Smooth muscle cell (in vitro differentiated cells): ENCODE results near the gene UBA3. TPM values are rescaled to one million over a fixed set of nuclear protein-coding genes. Genes with fewer than 3 reads are reported as not detected.

ENCODE experiments used
- DNase-seq: peaks from one replicate; lab custom pipeline; 2025; ENCODE audit not compliant: unreplicated experiment; lab: John Stamatoyannopoulos, UW
- H2AFZ ChIP-seq: fragments of 200-600 bp; sonication (generic); 2 replicates; pipeline ENCODE4 v1.6.0; 2016; ENCODE audit warnings: antibody characterized with exemption, low read depth, mild to moderate bottlenecking
- H3F3A ChIP-seq: fragments of 200-600 bp; sonication (generic); 2 replicates; pipeline ENCODE4 v1.6.0; 2017; ENCODE audit warnings: antibody characterized with exemption, low read depth
- H3K27ac ChIP-seq: fragments of 200-600 bp; sonication (generic); 2 replicates; pipeline ENCODE4 v1.5.1; 2016; ENCODE audit warnings: low read depth, mild to moderate bottlenecking
- H3K27me3 ChIP-seq: fragments of 200-600 bp; sonication (generic); 2 replicates; pipeline ENCODE4 v1.6.1; 2016; ENCODE audit warnings: low read depth, mild to moderate bottlenecking
- H3K36me3 ChIP-seq: fragments of 200-600 bp; sonication (generic); 2 replicates; pipeline ENCODE4 v1.5.1; 2016; ENCODE audit warnings: low read depth
- H3K4me1 ChIP-seq: fragments of 200-600 bp; sonication (generic); 2 replicates; pipeline ENCODE4 v1.5.1; 2016; ENCODE audit warnings: low read depth
- H3K4me2 ChIP-seq: fragments of 200-600 bp; sonication (generic); 2 replicates; pipeline ENCODE4 v1.6.0; 2016; ENCODE audit warnings: mild to moderate bottlenecking
- H3K4me3 ChIP-seq: fragments of 200-600 bp; sonication (generic); 2 replicates; pipeline ENCODE4 v1.5.1; 2016; ENCODE audit warnings: mild to moderate bottlenecking
- H3K79me2 ChIP-seq: fragments of 200-600 bp; sonication (generic); 2 replicates; pipeline ENCODE4 v1.6.0; 2016; ENCODE audit warnings: low read depth, mild to moderate bottlenecking
- H3K9ac ChIP-seq: fragments of 200-600 bp; sonication (generic); 2 replicates; pipeline ENCODE4 v1.6.0; 2016; ENCODE audit warnings: low read depth
- H3K9me3 ChIP-seq: fragments of 200-600 bp; sonication (generic); replicated peaks from 2 replicates; pipeline ENCODE4 v1.5.1; 2016; ENCODE audit warnings: low read depth
- H4K20me1 ChIP-seq: fragments of 200-600 bp; sonication (generic); 2 replicates; pipeline ENCODE4 v1.6.0; 2016; ENCODE audit warnings: low read depth
- CTCF ChIP-seq: fragments of 200-600 bp; sonication (generic); IDR thresholded peaks from 2 replicates; pipeline ENCODE4 v1.5.1; 2017; ENCODE audit warnings: borderline replicate concordance, mild to moderate bottlenecking, antibody characterized with exemption; ENCODE audit not compliant: insufficient read depth, poor library complexity, severe bottlenecking
- WGBS: methylation state at CpG from one replicate; pipeline ENCODE4 v1.1.7; 2016; ENCODE audit warnings: low lambda C conversion rate; 5-methylcytosine and 5-hydroxymethylcytosine counted together
- polyA plus RNA-seq: library from polyadenylated mRNA; unstranded; fragments of >200 nt; fragmentation: Nextera tagmentation; extraction: Ambion mirVana; gene quantifications from 2 replicates; pipeline ENCODE4 v1.2.1, GENCODE V29; 2016
- total RNA-seq: library from RNA; depleted of rRNA; stranded (reverse); fragments of >200 nt; gene quantifications from 2 replicates; pipeline ENCODE4 v1.2.3, GENCODE V29; 2014

UBA3 gene
- total and polyA plus RNA-seq, 2 experiments from 2014 or later: 47.5 to 71.2 TPM

- Histone ChIP-seq H3K79me2 (no peaks in the 10 kb centered on the region), H3K36me3 (peaks cover 20% of the 10 kb centered on the region)
Observed at GRCh38 chr3:69020424-69020823, 59.7 kb downstream of the UBA3 start.

GRCh38 chr3:69016901-69017300 is 63.3 kb downstream of the UBA3 start:
- no peak overlapping the region for H3K9ac ChIP-seq
- peaks cover 32% of the 10 kb centered on the region for H3F3A ChIP-seq
- 98% methylated on average over 2 of the region's 2 CpGs for WGBS

More at GRCh38 chr3:69020424-69020823, 59.7 kb downstream of the UBA3 start:
- DNase-seq: no peak
- Histone ChIP-seq H2AFZ (no peak overlapping the region), H3K4me1 (no peaks in the 10 kb centered on the region), H3K4me2 (no peak overlapping the region), H3K27ac (no peak overlapping the region), H3K27me3 (no peaks in the 10 kb centered on the region), H3K9me3 (no peaks in the 10 kb centered on the region), H3F3A (peaks cover 31% of the 10 kb centered on the region), H3K9ac (no peak overlapping the region), H4K20me1 (peaks cover 23% of the 10 kb centered on the region), H3K4me3 (no peak overlapping the region)
- TF ChIP-seq CTCF: peak; percentile 17
- WGBS: 63% methylated on average over 2 of the region's 2 CpGs

GRCh38 chr3:69016102-69016501 is 64.1 kb downstream of the UBA3 start:
- Histone ChIP-seq H3K4me1 (peaks cover 6% of the 10 kb centered on the region), H2AFZ (no peak overlapping the region), H3K4me2 (no peak overlapping the region), H3K4me3 (no peak overlapping the region), H3K36me3 (peaks cover 10% of the 10 kb centered on the region), H4K20me1 (peaks cover 4% of the 10 kb centered on the region), H3K9ac (no peak overlapping the region), H3K79me2 (no peaks in the 10 kb centered on the region), H3K27me3 (no peaks in the 10 kb centered on the region), H3F3A (peaks cover 32% of the 10 kb centered on the region), H3K27ac (no peak overlapping the region), H3K9me3 (no peaks in the 10 kb centered on the region)
- no peak for DNase-seq
- no peak for TF ChIP-seq CTCF
- WGBS: 95% methylated on average over 4 of the region's 4 CpGs

More at GRCh38 chr3:69016901-69017300, 63.3 kb downstream of the UBA3 start:
- H3K9me3 ChIP-seq: no peaks in the 10 kb centered on the region
- H2AFZ ChIP-seq: no peak overlapping the region
- H3K4me3 ChIP-seq: no peak overlapping the region
- peaks cover 10% of the 10 kb centered on the region for H4K20me1 ChIP-seq
- TF ChIP-seq CTCF: no peak
- H3K4me2 ChIP-seq: no peak overlapping the region
- no peaks in the 10 kb centered on the region for H3K79me2 ChIP-seq
- H3K27me3 ChIP-seq: no peaks in the 10 kb centered on the region
- peaks cover 13% of the 10 kb centered on the region for H3K36me3 ChIP-seq
- H3K4me1 ChIP-seq: peaks cover 6% of the 10 kb centered on the region
- no peak overlapping the region for H3K27ac ChIP-seq
- no peak for DNase-seq

GRCh38 chr3:69014022-69014580 is 66.1 kb downstream of the UBA3 start:
- Histone ChIP-seq H3K4me1 (peaks cover 14% of the 10 kb centered on the region), H3K36me3 (peaks cover 12% of the 10 kb centered on the region), H3K4me3 (peak overlapping the region; percentile 85), H4K20me1 (no peaks in the 10 kb centered on the region), H3K4me2 (peak overlapping the region; percentile 90), H2AFZ (no peak overlapping the region), H3K27me3 (no peaks in the 10 kb centered on the region), H3K79me2 (no peaks in the 10 kb centered on the region), H3K9me3 (no peaks in the 10 kb centered on the region), H3F3A (peaks cover 26% of the 10 kb centered on the region), H3K9ac (peak overlapping the region; percentile 89), H3K27ac (peak overlapping the region; percentile 92)
- 16% methylated on average over 11 of the region's 11 CpGs for WGBS
- no peak for DNase-seq
- TF ChIP-seq CTCF: no peak
